Measurements from ENCODE around the gene GDPD5.

GDPD5 gene

GRCh38 chr11:75558939-75559843, 33.5 kb upstream of the GDPD5 start:
- no peak for DNase-seq (ENCODE audit: low read depth)

- DNase-seq (ENCODE audit: low read depth) = no peak
Observed at GRCh38 chr11:75557666-75558494, 32.1 kb upstream of the GDPD5 start.

- DNase-seq (ENCODE audit: low read depth) = no peak
Observed at GRCh38 chr11:75556275-75556674, 30.5 kb upstream of the GDPD5 start.

GRCh38 chr11:75555079-75555811, 29.5 kb upstream of the GDPD5 start:
- DNase-seq (ENCODE audit: low read depth) = no peak

- no peak for DNase-seq (ENCODE audit: low read depth)
Observed at GRCh38 chr11:75554258-75555022, 28.7 kb upstream of the GDPD5 start.

GRCh38 chr11:75553889-75554257, 28.1 kb upstream of the GDPD5 start:
- no peak for DNase-seq (ENCODE audit: low read depth)

- DNase-seq (ENCODE audit: low read depth) = no peak
Observed at GRCh38 chr11:75553182-75553581, 27.4 kb upstream of the GDPD5 start.

- DNase-seq (ENCODE audit: low read depth) = no peak
Observed at GRCh38 chr11:75549370-75549958, 23.7 kb upstream of the GDPD5 start.

GRCh38 chr11:75548595-75549272, 23.0 kb upstream of the GDPD5 start:
- no peak for DNase-seq (ENCODE audit: low read depth)

- no peak for DNase-seq (ENCODE audit: low read depth)
Observed at GRCh38 chr11:75547617-75548058, 21.9 kb upstream of the GDPD5 start.

GRCh38 chr11:75547177-75547576, 21.4 kb upstream of the GDPD5 start:
- DNase-seq (ENCODE audit: low read depth) = no peak

GRCh38 chr11:75543806-75544205, 18.1 kb upstream of the GDPD5 start:
- DNase-seq (ENCODE audit: low read depth) = no peak

- no peak for DNase-seq (ENCODE audit: low read depth)
Observed at GRCh38 chr11:75542088-75542438, 16.3 kb upstream of the GDPD5 start.

- no peak for DNase-seq (ENCODE audit: low read depth)
Observed at GRCh38 chr11:75541193-75542087, 15.7 kb upstream of the GDPD5 start.

- no peak for DNase-seq (ENCODE audit: low read depth)
Observed at GRCh38 chr11:75539459-75540334, 14.0 kb upstream of the GDPD5 start.

GRCh38 chr11:75538150-75538942, 12.6 kb upstream of the GDPD5 start:
- DNase-seq (ENCODE audit: low read depth) = no peak

- DNase-seq (ENCODE audit: low read depth) = no peak
Observed at GRCh38 chr11:75537740-75538139, 12.0 kb upstream of the GDPD5 start.
